ENCODE measurements around the gene TIMP1. TPM values are rescaled to one million over a fixed set of nuclear protein-coding genes. Genes with fewer than 3 reads are reported as not detected.

TIMP1 gene
- total RNA-seq, 1 donor from 2014 or later: 241 TPM

- H3K4me3 ChIP-seq (ENCODE audit: low read depth, low read length): no peak overlapping the region
- DNase-seq (ENCODE audit: low read depth): no peak
- TF ChIP-seq CTCF (conservative IDR thresholded peaks at IDR 0.05; ENCODE audit: low read depth, low read length): no peak
Observed at GRCh38 chrX:47620303-47620685, 38.1 kb downstream of the TIMP1 start.

- H3K4me3 ChIP-seq (ENCODE audit: low read depth, low read length): no peak overlapping the region
- DNase-seq (ENCODE audit: low read depth): no peak
- TF ChIP-seq CTCF (conservative IDR thresholded peaks at IDR 0.05; ENCODE audit: low read depth, low read length): no peak
Observed at GRCh38 chrX:47621851-47622250, 39.6 kb downstream of the TIMP1 start.

- no peak for DNase-seq (ENCODE audit: low read depth)
Observed at GRCh38 chrX:47623540-47624027, 41.3 kb downstream of the TIMP1 start.

GRCh38 chrX:47625365-47625764, 43.1 kb downstream of the TIMP1 start:
- H3K4me3 ChIP-seq (ENCODE audit: low read depth, low read length): no peak overlapping the region
- TF ChIP-seq CTCF (conservative IDR thresholded peaks at IDR 0.05; ENCODE audit: low read depth, low read length): no peak
- no peak for DNase-seq (ENCODE audit: low read depth)

More at GRCh38 chrX:47623540-47624027, 41.3 kb downstream of the TIMP1 start:
- H3K4me3 ChIP-seq (ENCODE audit: low read depth, low read length): peak overlapping the region; percentile 47
- TF ChIP-seq CTCF (conservative IDR thresholded peaks at IDR 0.05; ENCODE audit: low read depth, low read length): no peak

- DNase-seq (ENCODE audit: low read depth): no peak
- TF ChIP-seq CTCF (conservative IDR thresholded peaks at IDR 0.05; ENCODE audit: low read depth, low read length): peak; percentile 48
- no peak overlapping the region for H3K4me3 ChIP-seq (ENCODE audit: low read depth, low read length)
Observed at GRCh38 chrX:47628982-47629381, 46.7 kb downstream of the TIMP1 start.

GRCh38 chrX:47629419-47630200, 47.4 kb downstream of the TIMP1 start, which contains the start of gene CFP:
TSS of gene CFP (minus strand) at chrX:47629930. CDS start at chrX:47629844, 86 bp downstream.
- DNase-seq (ENCODE audit: low read depth): no peak
- no peak within 1 kb of the TSS for H3K4me3 ChIP-seq (ENCODE audit: low read depth, low read length)
- no peak for TF ChIP-seq CTCF (conservative IDR thresholded peaks at IDR 0.05; ENCODE audit: low read depth, low read length)

GRCh38 chrX:47631676-47632075, 49.4 kb downstream of the TIMP1 start:
- TF ChIP-seq CTCF (conservative IDR thresholded peaks at IDR 0.05; ENCODE audit: low read depth, low read length): no peak
- DNase-seq (ENCODE audit: low read depth): no peak
- no peak overlapping the region for H3K4me3 ChIP-seq (ENCODE audit: low read depth, low read length)
